Measurements from ENCODE around the gene PHACTR2.

The PHACTR2 gene

GRCh38 chr6:143675946-143676345 lies 1.8 kb upstream of the PHACTR2 start:
- DNase-seq, result no peak

GRCh38 chr6:143676437-143677045 lies 1.2 kb upstream of the PHACTR2 start:
- no peak for DNase-seq

- DNase-seq, result no peak
Observed at GRCh38 chr6:143677577-143677890, 231 bp upstream of the PHACTR2 start.

GRCh38 chr6:143679041-143679440 lies 1.3 kb downstream of the PHACTR2 start:
- DNase-seq, result no peak

- no peak for DNase-seq
Observed at GRCh38 chr6:143680141-143680540, 2.4 kb downstream of the PHACTR2 start.

GRCh38 chr6:143682805-143683204 lies 5.0 kb downstream of the PHACTR2 start:
- DNase-seq, result no peak

GRCh38 chr6:143684486-143684885 lies 6.7 kb downstream of the PHACTR2 start:
- peak; percentile 47 for DNase-seq

GRCh38 chr6:143685653-143686052 lies 7.9 kb downstream of the PHACTR2 start:
- DNase-seq, result no peak

- DNase-seq, result no peak
Observed at GRCh38 chr6:143687591-143687990, 9.8 kb downstream of the PHACTR2 start.

GRCh38 chr6:143688681-143689080 lies 10.9 kb downstream of the PHACTR2 start:
- no peak for DNase-seq

GRCh38 chr6:143689852-143690251 lies 12.1 kb downstream of the PHACTR2 start:
- no peak for DNase-seq

GRCh38 chr6:143691155-143691554 lies 13.4 kb downstream of the PHACTR2 start:
- no peak for DNase-seq

GRCh38 chr6:143691900-143692636 lies 14.3 kb downstream of the PHACTR2 start:
- DNase-seq, result no peak

GRCh38 chr6:143692696-143693095 lies 14.9 kb downstream of the PHACTR2 start:
- DNase-seq, result no peak

- DNase-seq, result no peak
Observed at GRCh38 chr6:143694013-143694412, 16.2 kb downstream of the PHACTR2 start.

GRCh38 chr6:143694560-143694959 lies 16.8 kb downstream of the PHACTR2 start:
- no peak for DNase-seq

- no peak for DNase-seq
Observed at GRCh38 chr6:143695130-143695968, 17.6 kb downstream of the PHACTR2 start.

GRCh38 chr6:143695969-143696663 lies 18.4 kb downstream of the PHACTR2 start:
- DNase-seq, result peak; percentile 31

- no peak for DNase-seq
Observed at GRCh38 chr6:143696664-143697000, 18.9 kb downstream of the PHACTR2 start.

- DNase-seq, result no peak
Observed at GRCh38 chr6:143697076-143697800, 19.5 kb downstream of the PHACTR2 start.

- DNase-seq, result no peak
Observed at GRCh38 chr6:143698329-143698728, 20.6 kb downstream of the PHACTR2 start.

GRCh38 chr6:143698759-143699429 lies 21.1 kb downstream of the PHACTR2 start:
- DNase-seq, result no peak
